Stimulated activated CD4-positive, alpha-beta T cell treated with anti-CD3 and anti-CD28 coated beads, Interleukin-1b, Interleukin-23, amount 100 ng/mL, for 24 hours (primary cell): ENCODE results near the gene MYPOP.
A peak's percentile ranks its signal among the peaks of the same experiment; 100 is the strongest.

ENCODE experiments used
- DNase-seq, 4 experiments: peaks; one replicate each; pipeline ENCODE4 v3.0.0-alpha.2; 2020; ENCODE audit warnings: low read depth in 4 of 4, low spot score in 1 of 4

Gene MYPOP, protein sequence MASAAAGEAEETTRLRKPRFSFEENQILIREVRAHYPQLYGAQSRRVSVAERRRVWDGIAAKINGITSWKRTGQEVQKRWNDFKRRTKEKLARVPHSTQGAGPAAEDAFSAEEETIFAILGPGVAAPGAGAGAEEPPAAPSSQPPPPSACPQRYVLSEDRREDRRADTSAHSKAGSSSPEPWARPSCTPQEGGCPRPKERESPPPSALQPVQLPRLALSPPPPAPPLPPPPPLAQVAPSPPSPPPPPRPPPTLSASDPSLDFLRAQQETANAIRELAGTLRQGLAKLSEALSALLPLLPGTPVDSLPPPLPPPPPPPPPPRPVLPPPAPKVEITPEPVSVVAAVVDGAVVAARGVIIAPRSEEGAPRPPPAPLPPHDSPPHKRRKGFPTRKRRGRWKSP

DNA sequence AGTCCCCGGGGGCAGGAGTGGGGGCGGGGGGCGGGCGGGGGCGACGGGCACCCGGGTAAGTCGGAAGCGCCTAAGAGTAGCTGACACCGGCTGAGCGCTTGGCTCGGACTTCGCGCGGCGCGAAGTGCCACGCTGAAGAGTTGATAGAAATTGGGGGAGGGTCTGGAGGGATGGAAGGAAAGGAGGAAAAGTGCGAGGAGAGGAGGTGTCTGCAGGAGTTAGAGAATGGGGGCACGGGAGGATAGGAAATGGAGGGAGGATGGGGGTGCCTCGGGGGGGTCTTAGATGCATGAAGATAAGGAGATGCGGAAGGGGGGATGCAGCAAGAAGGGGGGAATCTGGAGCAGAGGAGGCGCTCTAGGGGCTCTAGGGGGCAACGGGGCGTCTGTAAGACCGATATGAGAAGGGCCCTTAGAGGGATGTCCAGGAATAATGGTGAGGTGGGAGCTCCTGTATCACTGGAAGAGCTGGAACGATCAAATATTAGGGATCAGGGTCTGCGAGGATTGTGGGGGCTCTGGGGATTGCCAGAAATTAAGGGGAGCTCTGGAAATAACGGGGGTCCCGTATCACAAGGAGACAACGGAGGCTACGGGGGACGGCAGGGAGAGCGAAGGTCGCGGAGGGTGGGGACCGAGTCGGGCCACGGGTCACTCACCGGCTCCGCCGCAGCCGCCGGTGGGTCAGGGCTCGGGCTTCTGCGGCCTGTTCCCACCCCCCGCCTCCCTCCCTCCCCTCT is at the start of gene MYPOP:
Gene MYPOP, minus strand, starts transcription at position 702 of the 739 bp plus-strand sequence. CDS start 840 bp downstream, outside the sequence.
- no peak for DNase-seq

DNA sequence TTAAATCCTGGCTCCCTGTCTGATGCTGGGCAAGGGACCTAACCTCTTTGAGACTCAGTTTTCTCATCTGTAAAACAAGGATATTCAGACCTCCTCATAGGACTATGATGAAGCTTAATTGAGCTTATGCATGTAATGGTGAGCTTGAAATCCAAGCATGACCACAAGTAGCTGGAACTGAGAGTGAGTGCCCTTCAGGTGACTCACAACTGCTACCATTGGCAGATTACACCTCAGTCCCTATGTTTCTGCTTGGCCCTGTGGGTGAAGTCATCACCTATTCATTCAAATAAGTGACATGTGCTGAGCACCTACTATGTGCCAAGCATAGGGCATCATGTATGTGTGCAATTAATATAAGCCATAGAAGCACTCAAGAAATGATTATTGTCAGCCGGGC is 45.5 kb upstream of the MYPOP start:
- DNase-seq: no peak

DNA sequence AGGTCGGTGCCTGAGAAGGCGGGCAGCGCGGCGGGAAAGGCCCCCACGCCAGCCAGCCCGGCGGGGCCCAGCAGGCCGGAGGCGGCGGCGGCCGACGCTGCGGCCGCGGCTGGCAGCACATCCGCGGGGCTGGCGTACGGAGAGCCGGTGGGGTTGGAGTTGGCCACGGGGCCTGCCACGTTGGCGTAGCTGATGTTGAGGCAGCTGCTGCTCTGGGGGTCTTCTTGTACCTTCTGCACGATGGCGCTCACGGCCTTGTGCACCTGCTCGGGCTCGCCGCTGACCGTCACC is 38.0 kb upstream of the MYPOP start:
- DNase-seq: no peak

DNA sequence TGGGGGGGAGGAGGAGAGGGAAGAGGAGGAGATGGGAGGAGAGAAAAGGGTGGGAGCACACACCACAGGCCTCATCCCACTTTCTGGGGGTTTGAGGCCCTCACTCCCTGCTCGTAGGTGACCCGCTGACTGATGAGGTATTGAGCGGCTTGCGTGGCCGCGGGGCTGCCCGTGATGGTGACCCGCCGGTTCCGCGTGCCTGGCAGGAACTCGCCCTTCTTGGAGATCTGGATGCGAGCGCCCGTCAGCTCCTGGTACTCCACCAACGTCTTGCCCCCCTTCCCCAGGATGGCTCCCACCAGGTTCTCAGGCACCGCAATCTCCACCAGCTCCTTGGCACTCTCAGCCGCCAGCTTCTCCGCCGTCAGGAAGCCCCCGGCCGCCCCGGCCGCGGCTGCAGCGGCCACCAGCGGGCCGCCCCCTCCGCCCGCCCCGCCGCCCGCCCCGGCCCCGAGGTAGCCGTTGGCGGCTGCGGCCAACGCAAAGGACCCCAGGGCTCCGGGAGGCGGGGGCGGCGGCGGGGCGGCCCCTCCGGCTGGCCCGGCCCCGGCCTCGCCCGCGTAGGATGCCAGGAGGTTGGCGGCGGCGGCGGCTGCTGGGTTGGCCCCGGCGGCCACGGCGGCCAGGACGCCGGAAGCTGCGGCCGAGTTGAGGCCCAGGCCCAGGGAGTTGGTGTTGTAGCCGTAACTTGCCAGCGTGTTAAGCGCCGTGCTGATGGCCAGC is 37.5 kb upstream of the MYPOP start:
- DNase-seq: no peak

DNA sequence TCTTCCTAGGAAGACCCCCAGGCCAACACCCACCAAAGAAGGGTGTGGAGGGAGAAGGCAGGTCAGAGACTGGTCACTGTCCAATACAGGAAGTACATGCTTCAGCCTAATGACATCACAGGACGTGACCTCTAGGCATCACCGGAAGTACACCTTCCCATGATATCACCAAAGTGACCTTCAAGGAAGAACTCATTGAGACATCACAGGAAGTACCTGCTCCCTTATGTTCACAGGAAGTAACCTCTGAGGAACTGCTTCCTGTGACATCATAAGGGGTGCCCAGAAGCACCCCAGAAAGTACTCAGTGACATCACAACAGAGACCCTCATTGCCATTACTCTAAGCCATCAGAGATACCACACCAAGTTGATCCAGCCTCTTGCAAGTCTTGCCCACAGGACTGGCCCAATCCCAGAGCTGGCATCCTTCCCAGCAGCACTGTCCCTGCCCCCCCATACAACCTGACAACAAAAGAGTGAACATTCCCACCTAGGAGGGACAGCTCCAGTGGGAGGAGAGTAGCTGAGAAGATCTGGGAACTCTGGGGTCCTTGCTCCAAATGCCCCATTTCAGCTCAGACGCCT is 36.4 kb upstream of the MYPOP start:
- no peak for DNase-seq

DNA sequence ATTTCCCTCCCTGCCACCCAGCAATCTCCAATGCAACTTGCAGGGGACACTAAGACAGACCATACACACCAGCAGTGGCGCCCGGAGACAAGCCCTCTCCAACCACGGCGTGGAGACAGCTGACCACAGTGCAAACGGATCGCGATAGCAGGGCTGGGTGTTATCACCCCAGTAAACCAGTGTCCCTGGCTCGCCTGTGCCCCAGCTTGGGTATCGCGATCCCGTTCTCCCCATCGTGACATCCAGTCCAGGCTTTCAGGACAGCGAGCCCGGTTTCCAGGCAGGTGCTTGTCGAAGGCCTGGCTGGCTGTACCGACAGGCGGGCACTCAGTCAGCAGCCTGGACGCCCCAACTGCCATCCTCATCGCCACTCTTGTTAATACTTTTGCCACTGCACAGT is 32.9 kb upstream of the MYPOP start:
- no peak for DNase-seq

DNA sequence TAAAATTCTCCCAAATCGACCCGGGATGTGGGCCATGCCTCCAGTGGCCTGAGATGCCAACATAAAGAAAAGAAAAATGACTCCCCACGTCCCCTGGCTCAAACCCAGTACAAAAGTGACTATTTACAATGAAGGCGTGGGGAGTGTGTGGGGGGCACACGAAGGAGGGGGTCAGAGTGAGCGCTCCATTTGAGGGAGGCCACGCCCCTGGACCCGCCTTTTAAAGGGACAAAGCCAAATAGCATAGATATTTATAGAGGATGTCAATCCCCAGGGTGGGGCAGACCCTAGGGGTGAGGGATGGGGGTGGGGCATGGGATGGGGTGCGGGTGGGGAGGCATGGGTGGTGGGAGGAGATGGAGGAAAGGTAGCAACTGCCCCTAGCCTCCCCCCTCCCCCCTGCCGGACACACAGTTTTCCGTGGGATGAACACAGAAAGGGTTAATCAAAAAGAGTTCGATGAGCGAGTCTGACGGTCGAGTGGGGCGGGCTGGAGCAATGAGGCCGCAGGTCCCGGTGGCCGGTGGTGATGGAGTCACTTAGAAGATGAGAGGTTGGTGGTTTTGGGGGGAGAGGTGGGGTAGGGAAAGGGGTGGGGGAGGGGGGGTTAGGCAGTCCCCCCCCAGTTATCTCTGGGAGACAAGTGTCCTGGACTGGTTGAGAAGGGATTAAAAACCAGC is 32.3 kb upstream of the MYPOP start:
- DNase-seq: no peak

DNA sequence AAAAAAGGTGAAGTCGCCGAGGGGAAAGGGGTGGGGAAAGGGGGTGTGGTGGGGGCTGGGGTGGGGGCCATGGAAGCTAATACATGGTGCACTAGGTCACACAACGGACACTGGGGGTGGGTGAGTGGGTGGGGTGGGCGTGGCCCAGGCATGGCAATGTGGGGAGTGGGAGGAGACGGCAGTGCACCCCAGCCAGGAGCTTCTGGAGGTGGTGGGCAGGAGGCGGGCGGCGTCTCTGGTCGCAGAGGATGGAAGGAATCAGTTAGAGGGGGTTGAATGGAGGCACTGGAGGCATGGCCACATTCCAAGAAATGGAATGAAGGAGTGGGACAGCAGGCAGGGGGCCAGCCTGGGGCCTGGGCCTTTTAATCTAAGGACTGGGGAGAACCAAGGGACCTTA is 31.3 kb upstream of the MYPOP start:
- no peak for DNase-seq

DNA sequence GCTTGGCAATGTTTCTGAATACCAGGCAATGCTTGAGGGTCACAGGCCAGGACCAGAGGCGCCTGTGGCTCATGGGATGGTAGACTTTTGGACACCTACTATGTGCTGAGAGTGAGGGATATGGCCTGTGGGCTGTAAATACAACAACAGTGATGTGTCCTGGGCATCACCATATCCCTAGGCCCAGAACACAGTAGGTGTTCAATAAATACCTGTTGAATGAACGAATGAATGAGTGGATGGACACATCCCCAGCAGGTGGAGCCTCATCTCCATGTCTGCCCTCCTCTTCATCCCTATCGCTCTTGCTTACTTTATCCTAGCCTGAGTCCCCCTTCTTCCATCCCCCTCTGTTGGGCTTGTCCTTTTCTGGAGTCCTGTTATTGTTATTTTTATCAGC is 28.6 kb upstream of the MYPOP start:
- no peak for DNase-seq

DNA sequence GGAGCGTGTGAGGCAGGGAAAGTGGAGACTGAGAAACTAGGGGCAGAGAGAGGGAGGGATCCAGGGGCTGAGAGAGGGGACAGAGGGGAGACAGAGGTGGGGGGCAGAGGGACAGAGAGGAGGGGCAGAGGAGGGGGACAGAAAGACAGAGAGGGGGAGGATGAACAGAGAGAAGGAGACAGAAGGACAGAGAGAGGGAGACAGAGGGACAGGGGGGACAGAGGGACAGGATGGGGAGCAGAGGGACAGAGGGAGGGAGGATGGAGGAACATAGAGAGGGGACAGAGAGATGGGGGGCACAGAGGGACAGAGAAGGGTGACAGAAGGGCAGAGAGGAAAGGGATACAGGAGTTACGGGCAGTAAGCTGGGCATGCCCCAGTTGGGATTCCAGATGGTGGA is 26.8 kb upstream of the MYPOP start:
- DNase-seq: no peak

DNA sequence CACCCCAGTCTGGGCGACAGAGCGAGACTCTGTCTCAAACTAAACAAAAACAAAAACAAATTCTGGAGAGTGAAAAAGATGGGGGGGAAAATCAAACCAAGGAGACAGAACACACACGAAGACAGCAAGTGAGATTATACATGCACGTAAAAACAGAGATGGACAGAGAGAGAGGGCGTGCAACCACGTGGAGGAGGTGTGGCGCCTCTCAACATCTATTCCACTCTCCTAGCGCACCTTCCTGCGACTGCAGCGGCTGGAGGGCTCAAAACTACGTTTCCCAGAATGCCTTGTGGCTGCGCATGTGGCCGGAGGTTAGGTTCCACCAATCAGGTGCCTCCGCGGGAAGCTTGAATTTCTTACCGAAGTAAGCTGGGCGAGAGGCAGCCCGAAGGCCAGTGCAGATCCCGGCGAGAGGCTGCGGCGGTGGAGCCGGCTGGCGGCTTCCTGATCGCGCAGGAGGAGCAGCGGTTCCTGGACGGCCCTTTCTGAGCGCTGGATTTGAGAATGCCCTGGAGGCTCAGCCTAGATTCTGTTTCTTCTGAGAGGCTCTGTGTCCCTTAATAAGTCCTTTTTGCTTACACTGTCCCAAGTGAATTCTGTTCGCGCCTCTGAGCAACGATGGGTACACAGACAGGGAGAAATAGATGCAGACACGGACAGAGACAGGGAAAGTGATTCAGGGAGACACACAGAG is 25.3 kb upstream of the MYPOP start:
- DNase-seq: peak; percentile 68 to 79 (median 72)

DNA sequence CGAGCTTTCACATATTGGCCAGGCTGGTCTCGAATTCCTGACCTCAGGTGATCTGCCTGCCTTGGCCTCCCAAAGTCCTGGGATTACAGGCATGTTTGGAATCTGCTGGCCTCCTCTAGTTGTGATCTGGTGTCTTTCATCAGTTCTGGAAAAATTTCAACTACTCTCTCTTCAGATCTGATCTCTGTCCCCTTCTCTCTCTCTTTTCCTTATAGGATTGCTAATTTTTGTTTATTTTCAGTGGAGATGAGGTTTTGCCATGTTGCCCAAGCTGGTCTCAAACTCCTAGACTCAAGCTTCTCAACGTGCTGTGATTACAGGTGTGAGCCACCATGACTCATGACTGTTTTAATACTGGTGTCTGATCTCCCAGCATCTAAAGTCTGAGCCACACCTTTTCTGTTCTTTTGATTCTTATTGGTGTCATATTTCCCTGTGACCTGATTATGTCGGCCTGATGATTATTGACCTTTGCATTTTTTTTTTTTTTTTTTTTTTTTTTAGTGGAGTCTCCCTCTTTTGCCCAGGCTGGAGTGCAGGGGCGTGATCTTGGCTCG is 22.6 kb upstream of the MYPOP start:
- DNase-seq: no peak

DNA sequence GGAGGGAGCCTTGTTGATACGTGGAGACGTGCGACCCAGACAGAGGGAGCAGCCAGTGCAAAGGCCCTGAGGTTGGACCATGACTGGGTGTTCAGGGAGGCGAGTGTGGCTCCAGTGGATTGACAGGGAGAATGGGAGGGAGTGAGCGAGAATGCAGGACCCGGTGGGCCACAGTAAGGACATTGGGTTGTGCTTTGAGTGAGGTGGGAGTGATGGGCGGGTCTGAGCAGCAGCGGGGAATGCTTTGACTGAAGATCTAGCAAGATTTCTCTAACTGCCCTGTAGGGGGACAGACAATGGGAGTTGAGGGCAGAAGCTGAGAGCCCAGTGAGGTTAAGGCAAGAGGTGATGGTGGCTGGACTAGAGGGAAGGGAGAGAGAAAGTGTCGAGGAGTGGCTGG is 19.9 kb upstream of the MYPOP start:
- DNase-seq: no peak

DNA sequence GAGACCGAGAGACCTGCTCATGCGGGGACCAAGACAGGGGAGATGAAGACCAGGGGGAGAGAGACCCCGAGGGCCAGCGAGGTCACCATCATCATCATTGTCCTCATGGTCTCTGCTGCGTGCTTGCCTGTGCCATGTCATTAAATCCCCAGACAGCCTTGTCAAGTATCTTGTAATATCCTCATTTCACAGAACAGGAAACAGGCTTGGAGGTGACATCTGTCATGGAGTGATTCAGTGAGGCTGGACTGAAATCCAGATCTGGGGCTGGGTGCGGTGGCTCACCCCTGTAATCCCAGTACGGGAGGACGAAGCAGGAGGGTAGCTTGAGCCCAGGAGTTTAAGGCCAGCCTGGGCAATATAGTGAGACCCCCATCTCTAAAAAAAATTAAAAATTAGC is 18.0 kb upstream of the MYPOP start:
- no peak for DNase-seq

DNA sequence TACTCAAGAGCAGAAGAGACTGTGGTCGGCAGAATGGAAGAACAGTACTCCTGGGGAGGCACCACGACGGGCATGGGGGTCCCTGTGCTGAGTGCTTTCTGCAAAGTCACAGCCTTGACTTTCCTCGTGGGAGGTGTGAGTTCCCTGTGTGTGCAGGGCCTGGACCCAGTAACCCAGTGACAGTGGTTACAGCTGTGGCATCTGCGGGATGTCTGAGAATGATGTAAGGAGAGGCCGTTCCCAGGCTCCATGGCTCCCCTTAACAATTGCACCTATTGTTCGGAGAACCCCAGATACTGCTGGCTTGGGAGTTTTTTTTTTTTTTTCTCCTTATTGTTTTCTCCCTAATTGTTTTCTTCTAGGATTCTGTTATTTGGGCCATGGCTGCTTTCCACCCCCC is 17.3 kb upstream of the MYPOP start:
- no peak for DNase-seq

DNA sequence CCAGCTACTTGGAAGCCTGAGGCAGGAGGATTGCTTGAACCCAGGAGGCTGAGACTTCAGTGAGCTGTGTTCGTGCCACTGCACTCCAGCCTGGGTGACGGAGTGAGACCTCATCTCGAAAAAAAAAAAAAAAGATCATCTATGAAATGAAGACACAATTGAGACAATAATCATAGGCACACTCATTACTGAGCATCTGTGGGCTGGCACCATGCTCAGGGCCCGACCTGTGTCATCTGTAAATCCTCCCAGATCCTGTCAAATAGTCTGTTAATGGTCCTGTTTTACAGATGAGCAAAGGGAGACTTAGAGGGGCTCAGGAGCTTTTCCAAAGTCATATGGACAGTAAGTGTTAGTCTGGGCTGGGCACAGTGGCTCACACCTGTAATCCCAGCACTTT is 16.3 kb upstream of the MYPOP start:
- DNase-seq: no peak

DNA sequence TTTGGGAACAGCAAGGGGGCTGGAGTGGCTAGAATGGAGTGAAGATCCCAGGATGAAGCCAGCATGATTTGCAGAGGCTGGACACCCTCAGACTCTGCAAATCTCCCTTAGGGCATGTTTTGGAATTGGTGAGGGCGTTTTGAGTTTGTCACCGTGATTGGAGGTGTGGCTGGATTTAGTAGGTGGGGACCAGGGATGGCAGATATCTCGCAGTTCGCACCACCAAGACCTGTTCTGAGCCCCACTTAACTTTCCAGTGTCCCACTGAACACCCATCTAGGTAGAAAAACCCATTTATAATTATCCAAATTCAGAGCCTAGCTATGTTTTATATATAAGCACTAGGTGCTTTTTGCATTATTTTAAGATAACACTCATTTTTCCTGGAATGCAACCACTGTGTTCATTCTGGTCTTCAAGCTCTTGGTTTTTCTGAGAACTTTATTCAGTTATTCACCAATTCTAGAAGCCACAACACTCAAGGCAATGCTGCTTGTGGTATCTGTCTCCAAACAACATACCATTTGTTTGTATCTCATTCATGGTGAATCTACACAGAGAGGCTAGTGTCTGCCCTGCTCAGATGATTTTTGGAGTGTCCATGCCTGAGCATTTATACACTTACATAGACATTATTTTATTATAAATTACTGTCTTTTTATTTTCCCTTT is 15.1 kb upstream of the MYPOP start:
- DNase-seq: no peak

DNA sequence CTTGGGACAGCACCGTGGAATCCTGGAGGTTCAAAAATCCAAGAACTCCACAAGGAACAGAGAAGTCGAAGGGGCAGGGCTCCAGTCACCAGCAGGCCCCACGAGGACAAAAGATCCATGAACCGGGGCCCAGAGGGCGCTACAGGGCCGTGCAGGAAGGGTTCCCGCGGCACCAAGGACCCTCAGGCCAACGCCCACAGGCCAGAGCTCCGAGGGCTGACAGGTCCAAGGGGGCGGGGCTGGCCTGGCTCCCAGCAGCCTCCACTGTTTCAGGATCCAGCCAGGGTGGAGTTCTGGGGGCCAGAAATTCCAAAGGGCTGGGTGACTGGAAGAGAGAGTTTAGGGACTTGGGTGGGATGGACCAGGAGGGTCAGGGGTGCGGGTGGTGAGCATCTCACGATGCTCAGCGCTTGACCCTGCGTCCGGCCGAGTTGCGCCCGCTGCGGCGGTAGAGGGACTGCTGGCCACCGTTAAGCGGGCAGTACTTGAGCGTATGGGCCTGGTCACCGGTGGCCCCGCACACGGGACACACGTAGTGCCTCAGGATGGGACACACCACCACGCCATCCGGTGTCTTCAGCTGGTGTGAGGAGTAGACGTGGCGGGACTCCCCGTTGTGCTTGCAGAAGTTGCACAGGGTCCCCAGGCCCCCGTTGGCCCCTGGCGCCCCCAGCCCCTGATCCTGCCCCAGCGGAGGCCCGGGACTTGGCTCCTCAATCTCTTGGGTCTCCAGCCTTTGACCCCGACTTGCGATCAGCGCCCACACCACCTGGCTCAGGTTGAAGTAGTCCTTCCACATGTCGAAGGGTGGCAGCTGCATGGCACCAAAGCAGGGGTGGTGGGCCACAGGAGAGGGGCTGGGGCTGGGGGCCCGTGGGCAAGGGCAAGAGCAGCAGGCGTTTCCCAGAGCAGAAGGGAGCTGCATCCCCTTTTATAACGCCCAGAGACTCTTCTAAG is 11.7 kb upstream of the MYPOP start, which contains the start of gene NANOS2:
Gene NANOS2, minus strand, starts transcription at position 905 of the 957 bp plus-strand sequence. Its CDS starts 85 bp downstream, at position 820.
- no peak for DNase-seq
